Transverse colon (tissue), 3 donors: ENCODE data around the gene SEC14L1.
"Not testable (repeated sequence)": the region's sequence is repeated elsewhere in the genome, so short reads cannot be mapped to it uniquely, and the experiment has no call there.

Experiments
- POLR2A ChIP-seq: fragments of 450-650 bp; IDR thresholded peaks from one replicate; pipeline ENCODE4 v1.6.1; 2016; ENCODE audit warnings: antibody characterized with exemption, mild to moderate bottlenecking, moderate library complexity
- TF ChIP-seq, protein P1 (sequence below), 5 experiments: fragments of 200-600 bp in 3 of 5; fragments of 450-650 bp in 2 of 5; sonication (generic) in 3 of 5; IDR thresholded peaks; 1 replicate in 2 of 5; 2 replicates in 3 of 5; pipeline ENCODE4 v1.5.1; 2016 to 2017; ENCODE audit warnings: antibody characterized with exemption in 5 of 5, inconsistent platforms in 3 of 5, mild to moderate bottlenecking in 2 of 5, moderate library complexity in 1 of 5

DNA sequence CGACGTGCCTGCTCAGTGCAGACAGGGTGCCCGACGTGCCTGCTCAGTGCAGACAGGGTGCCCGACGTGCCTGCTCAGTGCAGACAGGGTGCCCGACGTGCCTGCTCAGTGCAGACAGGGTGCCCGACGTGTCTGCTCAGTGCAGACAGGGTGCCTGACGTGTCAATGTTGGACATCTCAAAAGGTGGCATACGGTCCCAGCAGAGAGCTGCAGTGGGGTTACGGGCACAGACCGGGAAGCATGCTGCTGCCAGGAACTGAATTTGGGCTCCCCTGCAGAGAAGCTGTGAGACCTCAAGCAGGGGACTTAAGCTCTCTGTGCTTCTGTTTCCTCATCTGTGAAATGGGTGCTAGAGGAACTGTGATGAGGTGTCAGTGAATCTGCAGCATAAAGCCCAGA lies 115.2 kb downstream of the SEC14L1 start:
- not testable (repeated sequence) for TF ChIP-seq POLR2A
- TF ChIP-seq, protein P1, sequence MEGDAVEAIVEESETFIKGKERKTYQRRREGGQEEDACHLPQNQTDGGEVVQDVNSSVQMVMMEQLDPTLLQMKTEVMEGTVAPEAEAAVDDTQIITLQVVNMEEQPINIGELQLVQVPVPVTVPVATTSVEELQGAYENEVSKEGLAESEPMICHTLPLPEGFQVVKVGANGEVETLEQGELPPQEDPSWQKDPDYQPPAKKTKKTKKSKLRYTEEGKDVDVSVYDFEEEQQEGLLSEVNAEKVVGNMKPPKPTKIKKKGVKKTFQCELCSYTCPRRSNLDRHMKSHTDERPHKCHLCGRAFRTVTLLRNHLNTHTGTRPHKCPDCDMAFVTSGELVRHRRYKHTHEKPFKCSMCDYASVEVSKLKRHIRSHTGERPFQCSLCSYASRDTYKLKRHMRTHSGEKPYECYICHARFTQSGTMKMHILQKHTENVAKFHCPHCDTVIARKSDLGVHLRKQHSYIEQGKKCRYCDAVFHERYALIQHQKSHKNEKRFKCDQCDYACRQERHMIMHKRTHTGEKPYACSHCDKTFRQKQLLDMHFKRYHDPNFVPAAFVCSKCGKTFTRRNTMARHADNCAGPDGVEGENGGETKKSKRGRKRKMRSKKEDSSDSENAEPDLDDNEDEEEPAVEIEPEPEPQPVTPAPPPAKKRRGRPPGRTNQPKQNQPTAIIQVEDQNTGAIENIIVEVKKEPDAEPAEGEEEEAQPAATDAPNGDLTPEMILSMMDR (IDR thresholded peaks at IDR 0.05): not testable (repeated sequence)
